ENCODE measurements around the gene TAF1L. TPM values are rescaled to one million over a fixed set of nuclear protein-coding genes. Genes with fewer than 3 reads are reported as not detected.
"Not testable (repeated sequence)": the region's sequence is repeated elsewhere in the genome, so short reads cannot be mapped to it uniquely, and the experiment has no call there.

The TAF1L gene
- total RNA-seq, 1 experiment from 2014 or later = not detected

DNA sequence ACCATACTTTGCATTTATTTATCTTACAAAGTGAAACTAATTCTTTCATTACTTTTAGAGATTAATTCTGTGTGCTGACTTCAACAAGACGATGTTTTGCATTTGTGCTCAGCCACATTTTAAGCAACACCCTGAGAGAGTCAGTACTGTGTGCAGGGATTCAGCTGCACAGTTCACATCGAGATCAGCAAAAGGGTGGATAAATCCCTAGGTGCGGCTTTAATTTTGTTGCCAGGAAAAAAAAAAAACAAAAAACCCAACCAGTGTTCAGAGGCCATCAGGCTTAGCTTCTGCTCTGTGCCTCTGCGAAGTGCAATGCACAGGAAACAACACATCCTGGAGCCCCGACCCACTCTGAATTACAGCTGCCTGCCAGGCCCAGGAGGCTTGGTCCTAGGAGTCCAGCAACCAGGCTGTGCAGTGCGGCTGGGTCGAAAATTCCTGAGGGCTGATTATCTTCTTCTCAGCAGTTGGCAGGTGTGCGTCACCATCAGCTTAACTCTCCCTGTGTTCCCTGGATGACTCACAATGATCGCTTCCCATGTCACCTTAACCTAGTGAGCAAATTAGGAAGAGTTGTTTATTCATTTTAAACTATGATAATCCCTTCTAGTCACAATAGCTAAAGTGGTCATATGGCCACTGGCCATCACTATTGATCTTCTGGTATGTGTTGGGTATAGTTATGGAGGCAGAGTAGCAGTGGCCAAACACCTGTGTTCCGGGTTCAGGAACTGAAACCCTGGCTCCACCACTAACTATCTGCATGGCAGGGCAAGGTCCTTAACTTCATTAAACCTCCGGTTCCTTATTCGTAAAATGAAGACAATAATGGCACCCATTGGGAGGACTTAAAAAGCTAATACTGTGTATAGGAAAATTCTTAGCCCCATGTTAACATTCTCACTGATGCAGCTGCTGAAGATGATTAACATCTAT is 31.3 kb downstream of the TAF1L start:
- DNase-seq (ENCODE audit: low read depth, low spot score) = no peak
- in situ Hi-C loops (cut with HindIII; ENCODE audit: low pct_unique_long_range_greater_than_20kb, low sequenced_read_pairs) = no loop called here

DNA sequence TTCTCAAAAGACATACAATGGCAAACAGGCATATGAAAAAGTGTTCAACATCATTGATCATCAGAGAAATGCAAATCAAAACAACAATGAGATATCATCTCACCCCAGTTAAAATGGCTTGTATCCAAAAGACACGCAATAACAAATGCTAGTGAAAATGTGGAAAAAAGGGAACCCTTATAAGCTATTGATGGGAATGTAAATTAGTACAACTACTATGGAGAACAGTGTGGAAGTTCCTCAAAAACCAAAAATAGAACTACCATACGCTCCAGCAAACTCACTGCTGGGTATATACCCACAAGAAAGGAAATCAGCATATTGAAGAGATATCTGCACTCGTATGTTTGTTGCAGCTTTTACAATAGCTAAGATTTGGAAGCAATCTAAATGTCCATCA is 36.4 kb downstream of the TAF1L start:
- in situ Hi-C loops (cut with HindIII; ENCODE audit: low pct_unique_long_range_greater_than_20kb, low sequenced_read_pairs); DNase-seq (ENCODE audit: low read depth, low spot score): not testable (repeated sequence)

DNA sequence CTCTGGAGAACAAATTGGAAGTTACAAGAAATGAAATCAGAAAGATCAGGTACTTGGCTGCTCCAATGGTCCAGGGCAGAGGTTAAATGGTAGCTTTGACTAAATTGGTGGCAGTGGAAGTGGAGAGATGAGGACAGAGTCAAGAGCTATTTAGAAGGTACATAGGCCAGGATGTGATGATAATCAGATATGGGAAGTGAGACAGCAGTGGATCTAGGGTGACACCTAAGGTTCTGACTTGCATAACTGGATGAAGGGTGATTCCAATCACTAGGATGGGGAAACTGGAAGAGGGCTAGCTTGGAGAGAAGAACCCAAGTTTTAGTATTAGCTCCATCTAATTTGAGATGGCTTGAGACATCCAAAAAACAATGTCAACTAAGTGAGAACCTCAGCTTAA is 38.5 kb downstream of the TAF1L start:
- DNase-seq (ENCODE audit: low read depth, low spot score) = no peak
- in situ Hi-C loops (cut with HindIII; ENCODE audit: low pct_unique_long_range_greater_than_20kb, low sequenced_read_pairs) = no loop called here

DNA sequence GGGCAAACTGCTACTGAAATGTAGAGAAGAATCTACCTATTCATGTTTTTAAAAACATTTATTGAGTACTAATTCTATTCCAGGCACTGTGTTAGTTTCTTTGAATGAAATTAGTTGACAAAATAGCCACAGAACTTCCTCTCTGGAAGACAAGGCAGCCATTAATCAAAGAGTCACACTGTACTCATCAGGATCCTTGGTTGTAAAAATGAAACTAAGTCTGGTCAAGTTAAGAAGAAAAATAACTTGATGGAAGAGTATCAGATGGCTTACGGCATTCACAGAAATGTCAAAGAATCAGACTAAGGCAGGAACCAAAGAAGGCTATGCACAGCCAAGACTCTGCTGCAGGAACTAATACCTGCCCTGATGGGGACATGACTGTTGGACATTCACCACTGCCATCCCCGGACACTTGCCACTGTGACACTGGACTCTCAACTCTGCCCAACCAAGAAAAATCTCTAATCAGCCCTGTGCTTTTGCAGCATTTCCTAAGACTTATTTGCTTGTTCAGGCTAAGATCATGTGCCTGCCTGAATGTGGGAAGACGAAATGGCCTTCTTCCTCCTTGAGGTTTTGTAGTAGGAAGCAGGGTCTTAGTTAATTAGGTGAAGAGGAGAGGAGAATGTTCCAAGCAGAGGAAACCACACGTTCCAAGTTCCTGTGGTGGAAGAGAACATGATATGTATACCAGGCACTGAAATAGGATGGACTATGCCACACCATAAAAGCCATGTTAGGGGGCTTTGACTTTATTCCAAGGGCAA is 39.2 kb downstream of the TAF1L start:
- no peak for DNase-seq (ENCODE audit: low read depth, low spot score)
- in situ Hi-C loops (cut with HindIII; ENCODE audit: low pct_unique_long_range_greater_than_20kb, low sequenced_read_pairs) = no loop called here

DNA sequence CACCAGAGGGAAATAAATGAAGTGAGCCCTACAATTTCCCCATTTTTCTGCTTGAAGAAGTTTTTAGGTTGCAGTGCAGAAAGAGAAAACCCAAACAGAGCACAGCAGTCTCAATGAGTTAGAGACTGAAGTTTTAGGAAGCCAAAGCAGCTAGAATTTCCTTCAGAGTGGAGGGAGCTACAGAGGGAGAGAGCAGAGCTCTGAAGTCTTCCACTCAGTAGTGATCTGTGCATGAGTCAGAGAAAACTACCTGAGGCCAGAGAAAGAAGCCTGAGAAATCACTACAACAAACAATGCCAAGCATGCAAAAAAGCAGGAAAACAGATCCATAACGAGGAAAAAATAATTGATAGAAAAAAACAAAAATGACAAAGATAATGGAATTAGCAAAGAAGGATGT is 44.6 kb downstream of the TAF1L start:
- no peak for DNase-seq (ENCODE audit: low read depth, low spot score)
- in situ Hi-C loops (cut with HindIII; ENCODE audit: low pct_unique_long_range_greater_than_20kb, low sequenced_read_pairs) = no loop called here

DNA sequence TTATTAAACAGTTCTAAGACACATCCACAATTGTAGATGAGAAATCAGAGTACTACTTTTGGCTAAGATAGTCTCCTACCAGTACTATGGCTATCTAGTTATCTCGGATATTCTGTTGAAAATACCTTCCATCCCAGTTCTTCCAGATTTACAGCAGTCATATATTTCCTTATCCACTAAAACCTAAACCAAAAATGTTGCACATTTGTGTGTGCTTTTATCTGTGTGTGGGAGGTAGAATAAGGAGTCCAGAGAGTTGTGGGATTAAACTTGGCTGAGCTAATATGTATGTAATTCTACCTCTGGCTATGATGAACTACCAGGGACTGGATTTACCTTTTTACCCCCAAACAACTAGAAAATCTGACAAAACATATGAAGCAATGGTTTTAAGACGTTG is 45.0 kb downstream of the TAF1L start:
- no peak for DNase-seq (ENCODE audit: low read depth, low spot score)
- in situ Hi-C loops (cut with HindIII; ENCODE audit: low pct_unique_long_range_greater_than_20kb, low sequenced_read_pairs) = no loop called here

DNA sequence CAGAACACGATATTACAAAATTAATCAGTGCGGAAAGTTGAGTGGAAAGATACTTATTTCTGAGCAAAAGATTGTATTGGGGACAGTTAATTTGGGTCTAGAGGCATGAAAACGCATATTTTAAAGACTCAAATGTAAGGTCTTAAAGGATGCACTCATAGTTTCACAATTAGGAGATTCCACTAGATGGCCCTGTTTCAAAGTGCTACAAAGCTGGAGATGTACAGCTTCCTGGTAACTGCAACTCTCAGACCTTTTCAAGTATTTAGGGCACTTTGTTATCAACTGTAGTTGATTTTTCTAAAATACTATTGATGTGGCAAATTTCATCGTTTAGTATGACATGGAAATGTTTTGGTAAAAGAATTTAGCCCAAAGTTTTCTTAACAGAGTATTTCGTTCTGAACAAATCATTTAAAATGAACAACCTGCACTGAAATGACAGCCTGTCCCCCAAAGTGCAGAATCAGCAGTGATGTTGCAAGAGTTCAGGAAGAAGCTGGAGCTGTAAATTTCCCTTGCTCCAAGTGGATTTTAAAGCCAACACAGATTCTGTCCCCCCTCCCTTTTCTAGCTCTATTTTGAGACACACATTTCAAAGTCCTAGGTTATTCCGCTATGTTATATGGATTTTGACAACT is 46.3 kb downstream of the TAF1L start:
- in situ Hi-C loops (cut with HindIII; ENCODE audit: low pct_unique_long_range_greater_than_20kb, low sequenced_read_pairs) = no loop called here
- DNase-seq (ENCODE audit: low read depth, low spot score) = peak; percentile 64

DNA sequence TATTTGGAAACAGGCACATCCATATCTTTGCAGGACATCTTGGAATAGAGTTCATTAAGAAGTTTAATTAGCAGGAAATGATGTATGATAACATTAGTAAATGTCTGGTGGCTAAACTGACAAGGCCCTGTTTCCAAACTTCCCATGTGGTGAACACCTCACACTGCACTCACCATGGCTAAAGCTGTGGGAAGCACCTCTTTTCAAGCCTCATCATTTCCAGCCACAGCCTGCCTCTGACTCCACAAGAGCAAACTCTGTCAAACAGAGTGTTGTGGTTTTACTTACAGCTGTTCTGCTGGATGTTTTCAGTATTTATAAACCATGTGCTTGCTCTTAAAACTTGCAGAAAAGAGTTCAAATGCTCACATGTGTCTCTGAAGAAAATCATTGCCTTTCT is 47.6 kb downstream of the TAF1L start:
- no peak for DNase-seq (ENCODE audit: low read depth, low spot score)
- in situ Hi-C loops (cut with HindIII; ENCODE audit: low pct_unique_long_range_greater_than_20kb, low sequenced_read_pairs) = no loop called here

DNA sequence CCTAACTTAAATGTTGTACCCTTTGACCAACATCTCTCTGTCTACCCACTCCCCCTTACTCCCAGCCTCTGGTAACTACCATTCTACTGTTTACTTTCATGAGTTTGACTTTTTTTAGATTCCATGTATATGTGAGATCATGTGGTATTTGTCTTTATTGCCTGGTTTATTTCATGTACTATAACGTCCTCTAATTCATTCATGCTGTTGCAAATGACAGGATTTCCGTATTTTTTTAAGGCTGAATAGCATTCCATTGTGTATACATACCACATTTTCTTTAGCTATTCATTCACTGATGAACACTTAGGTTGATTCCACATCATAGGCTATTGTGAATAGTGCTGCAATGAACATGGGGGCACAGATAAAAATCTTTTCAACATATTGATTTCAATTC is 50.7 kb downstream of the TAF1L start:
- in situ Hi-C loops (cut with HindIII; ENCODE audit: low pct_unique_long_range_greater_than_20kb, low sequenced_read_pairs) = no loop called here
- peak; percentile 31 for DNase-seq (ENCODE audit: low read depth, low spot score)

DNA sequence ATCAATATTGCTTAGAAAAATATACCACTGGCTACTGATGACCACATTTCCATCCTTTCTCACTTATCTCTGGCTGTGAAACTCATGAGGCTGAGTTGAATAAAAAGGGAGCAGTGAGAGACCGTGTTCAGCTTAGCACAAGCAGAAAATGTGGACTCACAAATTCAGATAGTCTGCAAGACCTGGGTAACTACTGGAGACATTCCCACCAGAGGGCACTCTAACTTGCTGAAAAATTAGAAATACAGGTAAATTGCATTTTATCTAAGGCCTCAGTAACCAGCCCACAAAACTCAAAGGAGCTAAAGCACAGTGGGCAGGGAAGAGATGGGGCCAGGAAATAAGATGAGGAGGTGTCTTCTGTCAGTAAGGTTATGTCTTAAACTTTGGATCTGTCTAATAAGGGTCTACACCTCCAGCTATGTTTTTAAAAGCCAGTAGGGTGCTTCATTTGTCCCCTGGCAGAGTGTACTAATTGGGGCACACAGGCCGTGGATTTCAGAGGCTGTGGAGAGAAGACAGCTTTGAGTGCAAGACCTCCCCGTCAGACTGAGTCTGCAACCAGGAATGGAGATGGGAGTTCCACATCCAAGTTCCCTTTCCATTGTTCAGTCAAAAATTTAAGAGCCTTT is 53.8 kb downstream of the TAF1L start:
- in situ Hi-C loops (cut with HindIII; ENCODE audit: low pct_unique_long_range_greater_than_20kb, low sequenced_read_pairs) = no loop called here
- peak; percentile 61 for DNase-seq (ENCODE audit: low read depth, low spot score)

DNA sequence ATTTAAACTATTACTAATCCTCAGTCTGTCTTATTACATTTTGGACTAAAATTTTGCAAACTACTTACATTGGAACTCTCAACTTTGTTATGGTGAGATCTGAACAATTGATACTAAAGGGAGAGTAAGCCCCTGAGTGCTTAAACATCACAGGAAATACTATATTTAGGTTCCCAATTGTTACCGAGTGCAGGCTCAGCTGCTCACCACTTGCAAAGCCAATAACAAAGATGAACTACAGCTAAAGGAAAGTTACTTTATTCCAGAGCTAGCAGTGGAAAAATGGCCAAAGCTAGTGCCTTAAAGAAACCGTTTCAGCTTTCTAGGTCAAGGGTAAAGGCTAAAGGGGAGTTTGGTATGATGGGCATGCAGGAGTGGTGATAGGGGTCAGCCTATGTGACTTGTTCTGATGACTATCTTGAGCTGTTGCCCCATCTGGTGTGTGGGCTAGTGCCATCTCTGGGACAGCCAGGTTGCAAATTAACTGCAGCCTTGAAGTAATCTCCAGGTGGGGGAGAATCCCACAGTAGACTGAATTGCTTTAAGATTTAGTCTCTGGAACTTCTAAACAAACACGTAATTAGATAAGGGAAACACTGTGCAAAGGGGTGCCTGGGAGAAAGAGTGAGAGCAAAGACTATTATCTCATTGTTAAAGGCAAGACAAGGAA is 54.7 kb downstream of the TAF1L start:
- in situ Hi-C loops (cut with HindIII; ENCODE audit: low pct_unique_long_range_greater_than_20kb, low sequenced_read_pairs) = no loop called here
- no peak for DNase-seq (ENCODE audit: low read depth, low spot score)

DNA sequence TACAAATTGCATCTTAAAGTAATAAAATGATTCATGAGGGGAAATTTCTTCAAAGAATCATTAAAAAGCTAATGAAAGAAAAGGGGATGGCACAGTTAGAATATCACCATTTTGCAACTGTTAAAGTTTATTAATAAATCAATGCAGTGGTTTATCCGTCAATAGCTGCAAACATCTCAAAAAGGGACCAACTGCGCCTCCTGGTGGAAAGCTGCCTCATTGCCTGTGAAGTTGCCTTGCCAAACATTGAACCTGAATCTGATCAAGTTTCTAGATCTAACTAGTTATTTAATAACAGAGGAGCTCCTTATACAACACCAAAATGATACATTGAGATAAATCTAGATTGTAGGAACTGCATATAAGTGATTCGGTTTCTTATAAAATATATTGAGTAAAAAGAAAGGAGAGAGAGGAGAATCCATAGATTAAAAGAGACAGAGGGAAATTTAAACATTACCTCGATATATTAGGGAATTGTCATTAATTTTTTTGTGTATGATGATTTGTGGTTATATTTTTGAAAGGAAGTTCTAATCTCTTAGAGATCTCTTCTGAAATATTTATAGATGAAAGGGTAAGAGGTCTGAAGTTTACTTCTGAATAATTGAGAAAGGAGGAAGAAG is 55.6 kb downstream of the TAF1L start:
- peak; percentile 64 for DNase-seq (ENCODE audit: low read depth, low spot score)
- in situ Hi-C loops (cut with HindIII; ENCODE audit: low pct_unique_long_range_greater_than_20kb, low sequenced_read_pairs) = no loop called here

Other genes starting within 250 kb of the TAF1L start
- 1.2 and 1.5 TPM in 2 replicates for gene RIGI, start 109.5 kb downstream of the TAF1L start, total RNA-seq (2014; rRNA removed; shearing (Covaris generic))
- gene SMIM27, start 83.3 kb downstream of the TAF1L start, total RNA-seq (2014; rRNA removed; shearing (Covaris generic)) = 0.43 and 1.9 TPM in 2 replicates
- 25.3 and 26.4 TPM in 2 replicates for gene TOPORS, start 83.1 kb downstream of the TAF1L start, total RNA-seq (2014; rRNA removed; shearing (Covaris generic))
- 75.7 and 77.6 TPM in 2 replicates for gene NDUFB6, start 62.5 kb downstream of the TAF1L start, total RNA-seq (2014; rRNA removed; shearing (Covaris generic))
- gene TMEM215, start 147.9 kb upstream of the TAF1L start, total RNA-seq (2014; rRNA removed; shearing (Covaris generic)) = not detected in 2 replicates